ENCODE data around the gene PCDHB9.
"Not testable (repeated sequence)": the region's sequence is repeated elsewhere in the genome, so short reads cannot be mapped to it uniquely, and the experiment has no call there.

DNA sequence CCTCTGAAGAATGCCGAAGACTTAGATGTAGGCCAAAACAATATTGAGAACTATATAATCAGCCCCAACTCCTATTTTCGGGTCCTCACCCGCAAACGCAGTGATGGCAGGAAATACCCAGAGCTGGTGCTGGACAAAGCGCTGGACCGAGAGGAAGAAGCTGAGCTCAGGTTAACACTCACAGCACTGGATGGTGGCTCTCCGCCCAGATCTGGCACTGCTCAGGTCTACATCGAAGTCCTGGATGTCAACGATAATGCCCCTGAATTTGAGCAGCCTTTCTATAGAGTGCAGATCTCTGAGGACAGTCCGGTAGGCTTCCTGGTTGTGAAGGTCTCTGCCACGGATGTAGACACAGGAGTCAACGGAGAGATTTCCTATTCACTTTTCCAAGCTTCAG is 27.6 kb downstream of the PCDHB9 start:
- TF ChIP-seq, protein P1, sequence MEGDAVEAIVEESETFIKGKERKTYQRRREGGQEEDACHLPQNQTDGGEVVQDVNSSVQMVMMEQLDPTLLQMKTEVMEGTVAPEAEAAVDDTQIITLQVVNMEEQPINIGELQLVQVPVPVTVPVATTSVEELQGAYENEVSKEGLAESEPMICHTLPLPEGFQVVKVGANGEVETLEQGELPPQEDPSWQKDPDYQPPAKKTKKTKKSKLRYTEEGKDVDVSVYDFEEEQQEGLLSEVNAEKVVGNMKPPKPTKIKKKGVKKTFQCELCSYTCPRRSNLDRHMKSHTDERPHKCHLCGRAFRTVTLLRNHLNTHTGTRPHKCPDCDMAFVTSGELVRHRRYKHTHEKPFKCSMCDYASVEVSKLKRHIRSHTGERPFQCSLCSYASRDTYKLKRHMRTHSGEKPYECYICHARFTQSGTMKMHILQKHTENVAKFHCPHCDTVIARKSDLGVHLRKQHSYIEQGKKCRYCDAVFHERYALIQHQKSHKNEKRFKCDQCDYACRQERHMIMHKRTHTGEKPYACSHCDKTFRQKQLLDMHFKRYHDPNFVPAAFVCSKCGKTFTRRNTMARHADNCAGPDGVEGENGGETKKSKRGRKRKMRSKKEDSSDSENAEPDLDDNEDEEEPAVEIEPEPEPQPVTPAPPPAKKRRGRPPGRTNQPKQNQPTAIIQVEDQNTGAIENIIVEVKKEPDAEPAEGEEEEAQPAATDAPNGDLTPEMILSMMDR (IDR thresholded peaks at IDR 0.05; ENCODE audit: insufficient read depth, low read length), result not testable (repeated sequence)
- TF ChIP-seq POLR2AphosphoS5 (IDR thresholded peaks at IDR 0.05; ENCODE audit: low read depth), result not testable (repeated sequence)
- TF ChIP-seq, protein P2, sequence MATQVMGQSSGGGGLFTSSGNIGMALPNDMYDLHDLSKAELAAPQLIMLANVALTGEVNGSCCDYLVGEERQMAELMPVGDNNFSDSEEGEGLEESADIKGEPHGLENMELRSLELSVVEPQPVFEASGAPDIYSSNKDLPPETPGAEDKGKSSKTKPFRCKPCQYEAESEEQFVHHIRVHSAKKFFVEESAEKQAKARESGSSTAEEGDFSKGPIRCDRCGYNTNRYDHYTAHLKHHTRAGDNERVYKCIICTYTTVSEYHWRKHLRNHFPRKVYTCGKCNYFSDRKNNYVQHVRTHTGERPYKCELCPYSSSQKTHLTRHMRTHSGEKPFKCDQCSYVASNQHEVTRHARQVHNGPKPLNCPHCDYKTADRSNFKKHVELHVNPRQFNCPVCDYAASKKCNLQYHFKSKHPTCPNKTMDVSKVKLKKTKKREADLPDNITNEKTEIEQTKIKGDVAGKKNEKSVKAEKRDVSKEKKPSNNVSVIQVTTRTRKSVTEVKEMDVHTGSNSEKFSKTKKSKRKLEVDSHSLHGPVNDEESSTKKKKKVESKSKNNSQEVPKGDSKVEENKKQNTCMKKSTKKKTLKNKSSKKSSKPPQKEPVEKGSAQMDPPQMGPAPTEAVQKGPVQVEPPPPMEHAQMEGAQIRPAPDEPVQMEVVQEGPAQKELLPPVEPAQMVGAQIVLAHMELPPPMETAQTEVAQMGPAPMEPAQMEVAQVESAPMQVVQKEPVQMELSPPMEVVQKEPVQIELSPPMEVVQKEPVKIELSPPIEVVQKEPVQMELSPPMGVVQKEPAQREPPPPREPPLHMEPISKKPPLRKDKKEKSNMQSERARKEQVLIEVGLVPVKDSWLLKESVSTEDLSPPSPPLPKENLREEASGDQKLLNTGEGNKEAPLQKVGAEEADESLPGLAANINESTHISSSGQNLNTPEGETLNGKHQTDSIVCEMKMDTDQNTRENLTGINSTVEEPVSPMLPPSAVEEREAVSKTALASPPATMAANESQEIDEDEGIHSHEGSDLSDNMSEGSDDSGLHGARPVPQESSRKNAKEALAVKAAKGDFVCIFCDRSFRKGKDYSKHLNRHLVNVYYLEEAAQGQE (IDR thresholded peaks at IDR 0.05; ENCODE audit: insufficient replicate concordance, low read depth), result not testable (repeated sequence)
